Measurements from ENCODE around the gene CPLX1.
"Not testable (repeated sequence)": the region's sequence is repeated elsewhere in the genome, so short reads cannot be mapped to it uniquely, and the experiment has no call there.

The CPLX1 gene

GRCh38 chr4:785332-786073 is 40.4 kb downstream of the CPLX1 start:
- Histone ChIP-seq H3K27ac (peak overlapping the region in 12 of 21 experiments; percentile 44 to 76 (median 72)), H3K4me3 (peak overlapping the region in 6 of 7 experiments; percentile 20 to 40 (median 24))

DNA sequence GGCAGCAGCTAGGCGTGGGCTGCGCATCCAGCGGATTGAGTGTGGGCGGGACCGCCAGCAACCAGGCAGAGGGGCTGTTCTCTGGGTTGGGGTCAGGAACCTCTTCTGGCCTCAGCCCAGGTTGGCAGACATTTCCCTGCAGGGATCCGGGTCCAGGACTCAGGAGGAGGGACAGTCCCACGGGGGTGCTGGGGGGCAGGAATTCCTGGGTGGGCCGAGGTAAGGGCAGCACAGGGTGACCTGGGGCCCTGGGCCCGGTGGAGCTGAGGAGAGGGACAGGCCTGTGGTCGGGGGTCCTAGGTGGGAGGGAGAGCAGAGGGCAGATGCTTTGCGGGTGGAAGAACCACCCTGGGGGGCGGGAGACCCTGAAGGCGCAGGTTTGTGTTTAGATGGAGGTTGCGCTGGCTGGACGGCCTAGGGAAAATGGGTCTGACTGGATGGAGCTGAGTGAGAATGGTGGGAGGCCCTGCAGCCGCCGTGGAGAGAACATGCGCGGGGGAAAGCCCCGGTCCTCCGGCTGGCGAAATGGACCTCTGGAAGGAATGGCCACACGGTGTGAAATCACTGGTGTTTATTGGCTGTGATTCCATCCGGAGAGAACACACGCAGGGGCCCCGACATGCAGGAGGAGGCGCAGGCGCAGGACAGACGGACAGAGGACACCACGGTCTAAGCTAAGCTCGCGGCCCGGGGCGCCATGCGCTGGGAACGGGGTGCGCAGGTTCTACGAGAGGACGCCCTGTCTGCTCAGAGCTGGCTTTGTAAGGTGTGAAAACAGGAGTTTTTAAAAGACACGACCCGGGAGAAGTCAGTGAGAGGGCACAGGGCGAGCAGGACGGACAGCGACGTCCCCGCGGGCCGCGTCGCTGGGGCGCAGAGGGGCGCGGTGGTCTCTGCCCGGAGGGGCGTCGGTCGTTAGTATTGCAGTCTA is 41.3 kb downstream of the CPLX1 start:
- no peak overlapping the region for H3K4me3 ChIP-seq
- no peak overlapping the region for H3K27ac ChIP-seq

GRCh38 chr4:781493-782216 is 44.3 kb downstream of the CPLX1 start:
- Histone ChIP-seq H3K4me3 (peak overlapping the region; percentile 77 to 100 (median 93)), H3K27ac (peak overlapping the region; percentile 87 to 99 (median 95))

DNA sequence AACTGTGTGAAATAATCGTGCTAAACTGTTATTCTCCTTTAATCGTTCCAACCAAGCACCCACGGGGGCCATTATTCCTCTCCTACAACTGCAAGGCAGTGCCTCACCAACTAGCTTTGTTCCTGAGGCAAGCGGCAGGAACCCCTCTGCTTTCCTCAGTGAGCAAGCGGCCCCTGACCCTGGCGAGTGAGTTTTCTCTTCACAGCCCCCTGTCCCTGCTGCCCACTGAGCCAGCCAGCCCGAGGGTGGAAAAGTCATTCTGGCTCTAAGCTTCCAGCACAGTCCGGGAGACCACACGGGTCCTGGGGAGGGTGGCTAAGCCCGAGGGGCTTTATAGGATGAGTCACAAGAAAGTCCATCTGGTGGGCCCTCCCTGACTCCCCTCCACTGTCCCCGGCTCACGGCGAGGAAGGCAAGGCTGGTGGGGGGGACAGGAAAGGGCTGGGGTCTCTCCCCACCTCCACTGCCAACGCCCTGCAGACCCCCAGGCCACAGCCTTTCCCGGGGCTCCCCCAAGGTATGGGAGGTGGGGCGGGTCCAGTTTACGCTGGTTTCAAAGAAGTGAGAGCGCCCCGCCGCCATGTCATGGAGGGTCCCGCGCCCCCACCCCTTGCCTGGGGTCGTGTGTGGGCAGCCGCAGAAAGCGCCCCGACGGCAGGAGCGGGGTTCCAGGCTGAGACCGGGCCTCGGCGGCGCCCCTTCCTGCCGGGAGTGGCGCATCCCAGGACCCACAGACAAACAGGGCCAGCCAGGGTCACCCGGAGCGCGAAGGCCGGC is 45.0 kb downstream of the CPLX1 start:
- Histone ChIP-seq H3K27ac (peak overlapping the region; percentile 87 to 99 (median 95)), H3K4me3 (peak overlapping the region; percentile 77 to 100 (median 93))

- H3K27ac ChIP-seq, result peak overlapping the region in 14 of 21 experiments; percentile 89 to 99 (median 96)
Observed at GRCh38 chr4:780255-780654, 45.7 kb downstream of the CPLX1 start.

GRCh38 chr4:779555-779954 is 46.4 kb downstream of the CPLX1 start:
- Histone ChIP-seq H3K27ac (no peak overlapping the region), H3K4me3 (no peak overlapping the region)

More at GRCh38 chr4:780255-780654, 45.7 kb downstream of the CPLX1 start:
- H3K4me3 ChIP-seq, result peak overlapping the region; percentile 77 to 100 (median 93)

DNA sequence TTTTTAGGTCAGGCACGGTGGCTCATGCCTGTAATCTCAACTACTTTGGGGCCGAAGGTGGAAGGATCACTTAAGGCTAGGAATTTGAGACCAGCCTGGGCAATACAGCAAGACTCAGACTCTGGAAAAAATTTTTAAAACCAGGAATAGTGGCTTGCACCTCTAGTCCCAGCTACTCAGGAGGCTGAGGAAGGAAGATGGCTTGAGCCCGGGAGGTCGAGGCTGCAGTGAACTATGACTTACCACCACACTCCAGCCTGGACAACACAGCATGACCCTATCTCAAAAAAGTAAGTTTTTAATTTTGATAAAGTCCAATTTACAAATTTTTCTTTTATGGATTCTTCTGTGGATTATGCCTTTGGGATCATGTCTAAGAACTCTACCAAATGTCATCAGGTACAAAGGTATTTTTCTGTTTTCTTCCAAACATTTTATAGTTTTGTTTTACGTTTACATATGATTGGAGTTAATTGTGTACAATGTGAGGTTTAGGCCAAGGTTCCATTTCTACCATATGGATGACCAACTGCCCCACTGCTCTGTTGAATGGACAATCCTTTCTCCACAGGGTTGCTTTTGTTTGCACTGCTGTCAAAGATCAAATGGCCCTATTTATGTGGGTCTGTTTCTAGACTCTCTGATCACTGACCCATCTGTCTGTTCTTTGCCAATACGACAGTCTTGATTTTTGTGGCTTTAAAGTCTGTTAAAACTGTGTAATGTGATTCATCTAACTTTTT is 48.2 kb downstream of the CPLX1 start:
- no peak overlapping the region for H3K27ac ChIP-seq
- no peak overlapping the region for H3K4me3 ChIP-seq

GRCh38 chr4:776743-777441 is 49.0 kb downstream of the CPLX1 start:
- no peak overlapping the region for H3K4me3 ChIP-seq
- no peak overlapping the region for H3K27ac ChIP-seq

- H3K4me3 ChIP-seq, result not testable (repeated sequence)
Observed at GRCh38 chr4:775485-775884, 50.4 kb downstream of the CPLX1 start.

GRCh38 chr4:774419-775092 is 51.4 kb downstream of the CPLX1 start:
- not testable (repeated sequence) for H3K4me3 ChIP-seq, H3K27ac ChIP-seq

More at GRCh38 chr4:775485-775884, 50.4 kb downstream of the CPLX1 start:
- H3K27ac ChIP-seq, result not testable (repeated sequence)

GRCh38 chr4:773214-773613 is 52.7 kb downstream of the CPLX1 start:
- peak overlapping the region in 2 of 21 experiments; percentile 12 to 30 for H3K27ac ChIP-seq
- no peak overlapping the region for H3K4me3 ChIP-seq

- Histone ChIP-seq H3K4me3 (no peak overlapping the region), H3K27ac (peak overlapping the region in 2 of 21 experiments; percentile 4 to 12)
Observed at GRCh38 chr4:772776-773175, 53.2 kb downstream of the CPLX1 start.

GRCh38 chr4:772118-772517 is 53.8 kb downstream of the CPLX1 start:
- H3K27ac ChIP-seq, result peak overlapping the region in 5 of 21 experiments; percentile 4 to 17 (median 9)
- H3K4me3 ChIP-seq, result no peak overlapping the region

DNA sequence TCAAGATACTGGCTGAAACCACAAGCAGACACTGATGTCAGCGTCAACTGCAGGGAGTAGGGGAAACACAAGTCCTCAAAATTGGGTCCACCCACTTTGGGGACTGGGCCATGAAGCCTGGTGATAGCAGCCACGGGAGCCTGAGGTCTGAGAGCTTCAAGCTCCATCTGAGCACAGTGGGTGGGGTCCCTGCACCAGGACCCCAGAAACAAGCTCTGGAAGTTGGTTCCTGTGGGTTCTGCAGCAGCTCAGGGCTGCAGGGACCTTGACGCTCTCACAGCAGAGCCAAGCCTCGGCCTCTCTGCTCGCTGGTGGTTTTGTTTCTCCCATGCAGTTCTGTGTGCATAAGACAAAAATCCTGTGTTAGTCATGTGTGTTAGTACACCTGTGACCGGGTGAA is 54.5 kb downstream of the CPLX1 start:
- Histone ChIP-seq H3K27ac (peak overlapping the region in 3 of 21 experiments; percentile 9 to 17 (median 13)), H3K4me3 (no peak overlapping the region)

- no peak overlapping the region for H3K4me3 ChIP-seq
- H3K27ac ChIP-seq, result no peak overlapping the region
Observed at GRCh38 chr4:770022-770421, 55.9 kb downstream of the CPLX1 start.

DNA sequence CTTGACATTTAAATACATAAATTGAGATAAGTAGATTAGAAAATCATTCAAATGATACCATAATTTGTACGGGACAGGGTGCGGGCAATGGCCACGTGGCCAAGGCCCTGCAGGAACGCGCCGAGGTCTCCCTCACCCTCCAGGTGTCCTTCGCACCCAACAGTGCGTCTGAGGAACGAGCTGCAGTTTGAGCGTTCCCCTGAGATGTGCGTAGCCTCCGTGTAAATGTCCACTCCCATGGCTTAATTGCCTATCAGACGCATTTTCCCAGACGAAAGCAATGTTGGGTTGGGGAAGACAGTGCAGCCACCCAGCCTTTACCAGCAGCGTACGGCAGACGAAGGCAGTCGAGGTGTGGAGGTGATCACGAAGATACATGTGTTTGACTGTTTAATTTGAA is 56.4 kb downstream of the CPLX1 start:
- Histone ChIP-seq H3K27ac (no peak overlapping the region), H3K4me3 (no peak overlapping the region)

GRCh38 chr4:768995-769394 is 56.9 kb downstream of the CPLX1 start:
- no peak overlapping the region for H3K4me3 ChIP-seq
- no peak overlapping the region for H3K27ac ChIP-seq

Measured in skin epidermis (tissue), 12 donors.